Osteoblast (primary cell): Measurements from ENCODE around the gene EDIL3. TPM values are rescaled to one million over a fixed set of nuclear protein-coding genes. Genes with fewer than 3 reads are reported as not detected.

ENCODE experiments used
- DNase-seq: peaks from one replicate; pipeline ENCODE4 v3.0.0; 2011; ENCODE audit warnings: low spot score, mixed read lengths; ENCODE audit not compliant: insufficient read length; ENCODE audit errors: missing footprints
- H2AFZ ChIP-seq: 2 replicates; pipeline ENCODE4 v1.6.0; 2011; ENCODE audit warnings: mild to moderate bottlenecking, low read length
- H3K27ac ChIP-seq: 2 replicates; pipeline ENCODE4 v1.5.1; 2011; ENCODE audit warnings: mild to moderate bottlenecking, low read depth, low read length, moderate library complexity
- H3K27me3 ChIP-seq: 2 replicates; pipeline ENCODE4 v1.6.0; 2012; ENCODE audit warnings: mild to moderate bottlenecking, control low read depth, inconsistent platforms, low read length, moderate library complexity; ENCODE audit not compliant: insufficient read depth
- H3K36me3 ChIP-seq: 2 replicates; pipeline ENCODE4 v1.5.1; 2011; ENCODE audit warnings: mild to moderate bottlenecking, low read length, control low read depth, moderate library complexity; ENCODE audit not compliant: insufficient read depth
- H3K4me1 ChIP-seq: 2 replicates; pipeline ENCODE4 v1.5.1; 2011; ENCODE audit warnings: mild to moderate bottlenecking, low read length, control low read depth, moderate library complexity; ENCODE audit not compliant: insufficient read depth
- H3K4me2 ChIP-seq: 2 replicates; pipeline ENCODE4 v1.6.0; 2011; ENCODE audit warnings: mild to moderate bottlenecking, low read length; ENCODE audit not compliant: insufficient read depth
- H3K4me3 ChIP-seq: fragments of 200-600 bp; sonication (generic); 3 replicates; pipeline ENCODE4 v1.5.1; 2012; ENCODE audit warnings: mild to moderate bottlenecking, low read length, inconsistent platforms; ENCODE audit not compliant: insufficient read depth
- H3K79me2 ChIP-seq: 2 replicates; pipeline ENCODE4 v1.6.0; 2012; ENCODE audit warnings: mild to moderate bottlenecking, low read length, control low read depth, inconsistent platforms; ENCODE audit not compliant: insufficient read depth
- H3K9me3 ChIP-seq: 2 replicates; pipeline ENCODE4 v1.5.1; 2011; ENCODE audit warnings: low read depth, low read length, control low read depth
- H4K20me1 ChIP-seq: 2 replicates; pipeline ENCODE4 v1.6.0; 2012; ENCODE audit warnings: mild to moderate bottlenecking, low read length, control low read depth; ENCODE audit not compliant: insufficient read depth
- CTCF ChIP-seq: IDR thresholded peaks from 2 replicates; pipeline ENCODE4 v1.5.1; 2011; ENCODE audit warnings: mild to moderate bottlenecking, low read depth, low read length, moderate library complexity; ENCODE audit errors: extremely low read depth
- total RNA-seq: library from RNA; depleted of rRNA; stranded (reverse); fragments of >200 nt; gene quantifications from 2 replicates; pipeline ENCODE4 v1.2.3, GENCODE V29; 2012

EDIL3 gene
- total RNA-seq, 1 donor, result 366 TPM

GRCh38 chr5:83931969-83932368, 452.7 kb downstream of the EDIL3 start:
- no peaks in the 10 kb centered on the region for H3K79me2 ChIP-seq
- no peak for TF ChIP-seq CTCF
- no peak overlapping the region for H3K4me3 ChIP-seq
- H3K27ac ChIP-seq, result no peak overlapping the region
- no peaks in the 10 kb centered on the region for H3K36me3 ChIP-seq
- peaks cover 16% of the 10 kb centered on the region for H3K4me1 ChIP-seq
- no peaks in the 10 kb centered on the region for H4K20me1 ChIP-seq
- H3K9me3 ChIP-seq, result no peaks in the 10 kb centered on the region
- H2AFZ ChIP-seq, result no peak overlapping the region
- DNase-seq, result no peak
- no peaks in the 10 kb centered on the region for H3K27me3 ChIP-seq
- H3K4me2 ChIP-seq, result no peak overlapping the region

- H3K4me2 ChIP-seq, result no peak overlapping the region
Measured at GRCh38 chr5:83927140-83927733, 457.4 kb downstream of the EDIL3 start.

GRCh38 chr5:83925955-83926337, 458.7 kb downstream of the EDIL3 start:
- no peak for DNase-seq
- no peaks in the 10 kb centered on the region for H4K20me1 ChIP-seq
- no peaks in the 10 kb centered on the region for H3K79me2 ChIP-seq
- H3K4me2 ChIP-seq, result peak overlapping the region; percentile 77
- peak overlapping the region; percentile 39 for H3K4me3 ChIP-seq
- no peaks in the 10 kb centered on the region for H3K36me3 ChIP-seq
- H2AFZ ChIP-seq, result peak overlapping the region; percentile 26
- H3K4me1 ChIP-seq, result peaks cover 55% of the 10 kb centered on the region
- no peaks in the 10 kb centered on the region for H3K27me3 ChIP-seq
- no peaks in the 10 kb centered on the region for H3K9me3 ChIP-seq
- peak overlapping the region; percentile 97 for H3K27ac ChIP-seq
- TF ChIP-seq CTCF, result no peak

More at GRCh38 chr5:83927140-83927733, 457.4 kb downstream of the EDIL3 start:
- peaks cover 55% of the 10 kb centered on the region for H3K4me1 ChIP-seq
- H2AFZ ChIP-seq, result no peak overlapping the region
- peak; percentile 79 for DNase-seq
- H3K27me3 ChIP-seq, result no peaks in the 10 kb centered on the region
- no peaks in the 10 kb centered on the region for H3K9me3 ChIP-seq
- no peak overlapping the region for H3K4me3 ChIP-seq
- H4K20me1 ChIP-seq, result no peaks in the 10 kb centered on the region
- H3K27ac ChIP-seq, result peak overlapping the region; percentile 97
- H3K79me2 ChIP-seq, result no peaks in the 10 kb centered on the region
- TF ChIP-seq CTCF, result peak; percentile 87
- no peaks in the 10 kb centered on the region for H3K36me3 ChIP-seq

- Histone ChIP-seq H3K27ac (peak overlapping the region; percentile 97), H3K4me2 (peak overlapping the region; percentile 77), H3K4me3 (peak overlapping the region; percentile 39), H3K4me1 (peaks cover 55% of the 10 kb centered on the region), H3K27me3 (no peaks in the 10 kb centered on the region), H3K9me3 (no peaks in the 10 kb centered on the region), H3K36me3 (no peaks in the 10 kb centered on the region), H3K79me2 (no peaks in the 10 kb centered on the region), H2AFZ (peak overlapping the region; percentile 26), H4K20me1 (no peaks in the 10 kb centered on the region)
- no peak for TF ChIP-seq CTCF
- peak; percentile 4 for DNase-seq
Measured at GRCh38 chr5:83925321-83925954, 459.2 kb downstream of the EDIL3 start.
